Stimulated activated CD4-positive, alpha-beta T cell treated with anti-CD3 and anti-CD28 coated beads, TNF-alpha, amount 100 ng/mL, for 48 hours (primary cell): ENCODE measurements around the gene SS18.

Experiments
- DNase-seq, 3 donors: peaks; one replicate each; pipeline ENCODE4 v3.0.0-alpha.2; 2020; ENCODE audit warnings: low read depth in 3 of 3

Gene SS18

DNA sequence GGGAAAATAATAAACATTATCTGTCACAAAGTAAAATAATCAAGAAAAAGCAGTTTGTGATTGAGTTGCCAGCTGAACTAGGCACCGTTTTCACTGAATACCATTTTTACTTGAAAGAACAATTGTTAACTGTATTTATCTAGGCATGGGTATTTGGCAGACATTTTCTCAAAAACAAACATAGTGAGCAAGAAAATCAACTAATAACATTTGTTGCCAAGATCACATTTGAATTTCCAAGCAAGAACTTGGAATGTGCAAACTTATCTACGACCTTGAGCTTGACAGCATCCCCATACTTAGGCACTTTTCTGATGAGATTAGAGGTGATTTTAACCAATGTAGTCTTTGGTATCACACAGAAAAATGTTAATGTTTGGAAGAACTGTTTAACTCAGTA lies 16.7 kb downstream of the SS18 start:
- DNase-seq, result no peak

DNA sequence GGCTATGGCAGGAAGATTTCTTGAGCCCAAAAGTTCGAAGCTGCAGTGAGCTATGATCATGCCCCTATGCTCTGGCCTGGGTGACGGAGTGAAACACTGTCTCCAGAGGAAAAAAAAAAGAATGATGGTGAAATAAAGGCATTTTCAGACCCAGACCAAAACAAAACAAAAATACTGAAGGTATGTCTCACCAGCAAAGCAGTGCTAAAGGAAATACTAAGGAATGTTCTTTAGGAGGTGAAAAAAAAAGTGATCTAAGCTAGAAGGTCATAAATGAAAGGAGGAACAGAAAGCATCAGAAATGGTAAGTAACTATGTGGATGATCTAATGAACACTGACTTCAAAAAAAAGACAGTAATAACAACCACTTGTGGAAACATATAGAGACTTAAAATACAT lies 18.7 kb downstream of the SS18 start:
- DNase-seq, result no peak

DNA sequence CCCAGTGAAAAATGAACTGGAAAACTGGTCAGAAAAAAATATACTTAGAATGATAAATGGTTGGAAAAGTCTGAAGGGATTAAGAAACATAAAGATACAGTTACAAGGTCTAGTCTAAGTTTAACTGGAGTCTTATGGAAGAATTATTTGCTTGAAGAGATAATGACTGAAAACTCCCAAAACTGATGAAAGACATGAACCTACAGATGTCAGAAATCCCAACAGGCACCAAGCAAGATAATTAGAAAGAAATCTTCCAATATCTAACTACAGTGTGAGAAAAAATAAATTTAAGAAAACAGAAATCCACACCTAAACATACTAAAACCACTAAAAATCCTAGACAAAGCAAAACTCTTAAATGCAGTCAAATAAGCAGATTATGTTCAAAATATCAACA lies 19.4 kb downstream of the SS18 start:
- no peak for DNase-seq

DNA sequence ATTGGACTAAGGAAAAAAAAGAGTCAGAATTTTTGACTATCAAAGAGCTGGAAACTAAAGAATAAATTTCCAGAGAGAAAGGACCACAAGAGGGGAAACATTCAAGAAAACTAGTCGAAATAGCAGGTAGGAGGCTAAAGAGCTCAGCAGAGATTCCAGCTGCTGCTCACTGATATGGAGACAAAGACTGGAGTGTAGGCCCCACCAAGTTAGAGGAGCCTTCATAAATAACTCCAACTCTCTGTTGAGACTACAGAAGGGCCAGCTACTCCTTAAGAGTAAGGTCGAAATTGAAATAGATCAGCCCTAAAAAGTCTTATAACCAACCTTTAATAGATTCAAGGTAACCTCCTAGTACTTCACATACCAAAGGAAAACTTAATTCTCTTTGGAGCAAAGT lies 31.1 kb downstream of the SS18 start:
- DNase-seq, result no peak

- DNase-seq, result no peak
Observed at GRCh38 chr18:26057344-26057773, 33.1 kb downstream of the SS18 start.

DNA sequence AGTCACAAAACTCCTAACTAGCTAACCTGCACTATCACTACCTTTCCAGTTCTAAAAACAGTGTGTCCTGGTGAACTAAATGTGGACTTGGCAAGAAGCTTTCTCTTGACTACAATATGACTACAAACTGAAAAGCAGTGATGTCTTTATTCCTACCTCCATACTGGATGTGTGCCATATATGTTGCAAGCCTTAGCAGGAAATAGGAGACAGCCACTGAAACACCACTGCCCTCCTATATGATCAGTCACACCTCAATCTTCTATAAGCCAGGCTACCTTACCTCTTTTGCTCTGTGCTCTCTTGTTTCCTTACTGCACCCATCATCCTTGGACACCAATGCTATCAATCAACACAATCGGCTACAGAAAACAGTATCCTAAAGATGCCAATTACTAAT lies 34.1 kb downstream of the SS18 start:
- no peak for DNase-seq

GRCh38 chr18:26052505-26052904 lies 37.9 kb downstream of the SS18 start:
- DNase-seq, result no peak

- no peak for DNase-seq
Observed at GRCh38 chr18:26051843-26052242, 38.6 kb downstream of the SS18 start.

- DNase-seq, result no peak
Observed at GRCh38 chr18:26046419-26047077, 43.9 kb downstream of the SS18 start.

- DNase-seq, result no peak
Observed at GRCh38 chr18:26044807-26045206, 45.6 kb downstream of the SS18 start.

GRCh38 chr18:26040051-26040656 lies 50.3 kb downstream of the SS18 start:
- no peak for DNase-seq

- no peak for DNase-seq
Observed at GRCh38 chr18:26039203-26039602, 51.2 kb downstream of the SS18 start.

GRCh38 chr18:26036635-26037034 lies 53.8 kb downstream of the SS18 start:
- DNase-seq, result no peak

GRCh38 chr18:26034850-26035497 lies 55.4 kb downstream of the SS18 start:
- no peak for DNase-seq

DNA sequence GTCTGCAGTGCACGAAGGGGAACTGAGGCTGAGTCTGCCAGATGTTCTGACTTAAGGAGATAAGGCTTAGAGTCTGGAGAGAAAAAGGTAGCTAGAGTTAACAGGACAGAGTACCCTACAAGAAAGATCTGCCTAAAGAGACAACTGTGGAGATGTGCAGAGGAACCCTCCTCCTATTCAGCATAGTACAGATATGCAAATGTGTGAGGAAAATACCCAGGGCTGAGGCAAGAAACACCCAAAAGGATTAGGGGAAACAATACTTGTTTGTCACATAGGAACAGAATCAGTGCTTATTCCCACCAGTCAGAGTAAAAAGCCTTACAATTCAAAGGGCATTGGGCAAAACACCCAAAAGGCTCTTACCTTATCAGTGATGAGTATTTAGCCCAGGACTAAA lies 67.8 kb downstream of the SS18 start:
- DNase-seq, result no peak

DNA sequence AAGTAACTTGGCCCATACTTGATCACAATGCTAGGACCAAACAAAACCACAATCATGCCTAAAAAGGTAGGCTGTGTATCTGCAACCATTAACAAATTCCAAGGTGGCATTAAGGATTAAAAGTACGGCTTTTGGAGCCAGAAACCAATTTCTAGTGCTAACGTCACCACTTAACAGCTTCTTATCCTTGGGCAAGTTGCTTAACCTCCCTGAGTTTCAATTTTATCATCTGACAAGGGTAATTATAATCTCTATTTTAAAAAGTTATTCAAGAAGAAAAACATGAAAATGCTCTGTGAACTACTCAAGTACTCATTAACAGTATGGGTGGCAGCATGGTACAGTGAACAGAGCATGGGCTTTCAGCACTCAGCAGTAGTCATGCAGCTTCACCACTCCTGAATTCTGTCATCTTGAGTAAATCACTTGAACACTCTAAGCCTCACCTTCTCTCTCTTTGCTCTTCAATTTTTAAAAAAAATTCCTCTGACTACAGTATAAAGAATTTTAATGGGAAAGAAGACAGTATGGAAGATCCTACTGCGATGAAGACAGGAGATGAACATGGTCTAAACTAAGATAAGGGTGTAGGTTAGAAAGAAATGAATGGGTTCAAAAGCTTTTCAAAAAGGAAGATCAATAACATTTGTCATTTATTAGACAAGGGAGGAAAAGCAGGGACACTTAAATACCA lies 69.2 kb downstream of the SS18 start:
- DNase-seq, result no peak

DNA sequence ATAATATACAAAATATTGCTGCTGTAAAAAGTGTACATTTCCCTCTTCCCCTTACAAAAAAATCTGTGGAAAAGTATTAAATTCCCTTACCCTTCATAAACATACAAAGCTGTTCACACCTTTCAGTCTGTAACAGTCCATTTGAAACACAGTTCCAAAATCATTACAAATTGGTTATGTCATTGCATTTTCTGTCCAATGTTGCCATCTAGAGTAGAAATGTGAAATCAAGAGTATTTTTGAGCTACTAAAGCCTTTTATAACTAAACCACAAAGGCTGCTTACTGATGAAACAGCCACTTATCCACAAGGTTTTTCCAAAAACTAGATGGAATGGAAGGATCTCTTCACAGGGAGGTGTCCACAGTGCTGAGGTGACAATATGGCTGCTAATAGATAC lies 72.5 kb downstream of the SS18 start:
- no peak for DNase-seq

GRCh38 chr18:26014462-26014861 lies 76.0 kb downstream of the SS18 start:
- no peak for DNase-seq

DNA sequence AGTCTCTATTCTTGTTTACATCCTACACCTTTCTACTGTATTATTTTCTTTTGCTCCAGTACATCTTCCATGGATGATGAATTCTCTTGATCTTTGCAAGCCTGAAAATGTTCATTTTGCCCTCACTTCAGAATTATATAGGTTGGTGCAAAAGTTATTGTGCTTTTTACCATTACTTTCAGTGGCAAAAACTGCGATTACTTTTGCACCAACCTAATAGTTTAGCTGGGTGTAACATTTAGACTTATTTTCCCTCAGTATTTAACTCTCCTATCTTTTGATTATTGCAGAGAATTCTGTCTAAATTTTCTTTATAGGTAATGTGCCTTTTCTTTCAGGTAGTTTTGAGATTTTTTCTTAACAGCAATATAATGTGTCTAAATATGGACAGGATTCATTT lies 81.8 kb downstream of the SS18 start:
- no peak for DNase-seq

DNA sequence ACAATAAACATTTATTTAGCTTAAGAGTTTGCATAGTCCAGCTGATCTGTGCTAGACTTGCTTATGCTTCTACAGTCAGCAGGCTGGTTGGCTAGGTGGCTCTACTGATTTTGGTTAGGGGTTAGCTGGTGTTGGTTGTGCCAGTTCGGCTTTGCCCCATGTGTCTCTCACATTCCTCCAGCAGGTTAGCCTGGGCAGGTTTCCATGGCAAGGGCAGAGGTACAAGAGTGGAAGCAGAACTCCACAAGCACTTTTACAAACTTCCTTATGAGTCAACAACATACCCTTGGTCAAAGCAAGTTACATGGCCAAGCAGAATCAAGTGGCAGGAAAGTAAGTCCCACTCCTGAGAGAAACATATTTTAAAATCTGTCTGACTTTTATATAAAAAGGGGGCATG lies 82.3 kb downstream of the SS18 start:
- DNase-seq, result no peak

GRCh38 chr18:26005950-26006349 lies 84.5 kb downstream of the SS18 start:
- no peak for DNase-seq

DNA sequence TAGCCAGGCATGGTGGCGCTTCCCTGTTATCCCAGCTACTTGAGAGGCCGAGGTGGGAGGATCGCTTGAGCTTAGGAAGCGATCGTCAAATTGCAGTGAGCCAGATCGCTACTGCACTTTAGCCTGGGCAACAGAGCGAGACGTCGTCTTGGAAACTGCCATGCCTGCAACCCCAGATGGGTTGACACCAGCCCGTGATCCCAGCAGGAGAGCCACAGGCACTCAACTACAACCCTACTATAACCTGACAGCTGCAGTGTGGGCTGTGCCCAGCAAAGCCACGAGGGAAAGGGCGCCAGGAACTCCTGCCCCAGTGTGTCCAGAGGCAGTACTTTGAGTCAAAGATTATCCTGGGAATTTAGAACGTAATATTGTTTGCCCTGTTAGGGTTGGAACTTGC lies 85.6 kb downstream of the SS18 start:
- no peak for DNase-seq

- DNase-seq, result no peak
Observed at GRCh38 chr18:26003817-26004216, 86.6 kb downstream of the SS18 start.
